ENCODE results near the gene MYH9.

MYH9 gene

GRCh38 chr22:36383110-36383581 is 4.6 kb downstream of the MYH9 start:
- Mint-ChIP-seq H3K9me3 (no peaks in the 10 kb centered on the region), H3K27me3 (ENCODE audit: low read depth) (no peaks in the 10 kb centered on the region), H3K4me1 (peaks cover 37% of the 10 kb centered on the region), H3K36me3 (ENCODE audit: low read depth) (peaks cover 22% of the 10 kb centered on the region), H3K27ac (peak overlapping the region; percentile 11 to 63 (median 55)), H3K4me3 (peak overlapping the region; percentile 51 to 68 (median 57))
- no peak for TF ChIP-seq CTCF (IDR thresholded peaks at IDR 0.05; ENCODE audit: unreplicated experiment in 3 of 3)

GRCh38 chr22:36381513-36382128 is 6.1 kb downstream of the MYH9 start:
- Mint-ChIP-seq H3K4me1 (peaks cover 40% of the 10 kb centered on the region), H3K4me3 (peak overlapping the region in 1 of 3 experiments; percentile 53), H3K36me3 (ENCODE audit: low read depth) (peaks cover 26% of the 10 kb centered on the region), H3K27me3 (ENCODE audit: low read depth) (no peaks in the 10 kb centered on the region), H3K9me3 (no peaks in the 10 kb centered on the region), H3K27ac (peak overlapping the region in 2 of 3 experiments; percentile 67 to 80)
- no peak for TF ChIP-seq CTCF (IDR thresholded peaks at IDR 0.05; ENCODE audit: unreplicated experiment in 3 of 3)

GRCh38 chr22:36379593-36380361 is 8.0 kb downstream of the MYH9 start:
- no peak for TF ChIP-seq CTCF (IDR thresholded peaks at IDR 0.05; ENCODE audit: unreplicated experiment in 3 of 3)
- no peak overlapping the region for H3K27ac Mint-ChIP-seq
- no peak overlapping the region for H3K4me3 Mint-ChIP-seq
- no peaks in the 10 kb centered on the region for H3K9me3 Mint-ChIP-seq
- no peaks in the 10 kb centered on the region for H3K27me3 Mint-ChIP-seq (ENCODE audit: low read depth)
- H3K4me1 Mint-ChIP-seq, result peaks cover 23% of the 10 kb centered on the region
- peaks cover 22% of the 10 kb centered on the region for H3K36me3 Mint-ChIP-seq (ENCODE audit: low read depth)

GRCh38 chr22:36378869-36379217 is 8.9 kb downstream of the MYH9 start:
- Mint-ChIP-seq H3K27ac (peak overlapping the region; percentile 68 to 90 (median 71)), H3K27me3 (ENCODE audit: low read depth) (no peaks in the 10 kb centered on the region), H3K4me3 (no peak overlapping the region), H3K36me3 (ENCODE audit: low read depth) (peaks cover 22% of the 10 kb centered on the region), H3K9me3 (no peaks in the 10 kb centered on the region), H3K4me1 (peaks cover 20% of the 10 kb centered on the region)
- no peak for TF ChIP-seq CTCF (IDR thresholded peaks at IDR 0.05; ENCODE audit: unreplicated experiment in 3 of 3)

- peak overlapping the region; percentile 68 to 90 (median 71) for H3K27ac Mint-ChIP-seq
- H3K27me3 Mint-ChIP-seq (ENCODE audit: low read depth), result no peaks in the 10 kb centered on the region
Measured at GRCh38 chr22:36378080-36378868, 9.5 kb downstream of the MYH9 start.

More at GRCh38 chr22:36378080-36378868, 9.5 kb downstream of the MYH9 start:
- H3K9me3 Mint-ChIP-seq, result no peaks in the 10 kb centered on the region
- TF ChIP-seq CTCF (IDR thresholded peaks at IDR 0.05; ENCODE audit: unreplicated experiment in 3 of 3), result no peak
- peaks cover 24% of the 10 kb centered on the region for H3K4me1 Mint-ChIP-seq
- H3K4me3 Mint-ChIP-seq, result no peak overlapping the region
- peaks cover 20% of the 10 kb centered on the region for H3K36me3 Mint-ChIP-seq (ENCODE audit: low read depth)

Data from nephron (organoid).